Measurements from ENCODE around the gene GADD45G.

GRCh38 chr9:89630508-89630907, 25.7 kb downstream of the GADD45G start:
- TF ChIP-seq CTCF (conservative IDR thresholded peaks at IDR 0.05; ENCODE audit: low read depth, low read length): no peak
- TF ChIP-seq EZH2 (IDR thresholded peaks at IDR 0.05; ENCODE audit: borderline replicate concordance, low read depth, low read length, poor library complexity, severe bottlenecking): no peak

Data from A673 (cell line).